B cell (primary cell): ENCODE measurements around the gene ULBP2.

ENCODE experiments used
- EZH2 ChIP-seq: IDR thresholded peaks from 2 replicates; pipeline ENCODE4 v1.6.1; 2012; ENCODE audit warnings: borderline replicate concordance, low read depth, mild to moderate bottlenecking, moderate library complexity, low read length; ENCODE audit not compliant: insufficient read depth, poor library complexity, severe bottlenecking
- TF ChIP-seq, protein P1 (sequence below): fragments of 200-600 bp; IDR thresholded peaks from one replicate; pipeline ENCODE4 v1.8.0; 2022; ENCODE audit warnings: antibody characterized with exemption, mild to moderate bottlenecking

- TF ChIP-seq, protein P1, sequence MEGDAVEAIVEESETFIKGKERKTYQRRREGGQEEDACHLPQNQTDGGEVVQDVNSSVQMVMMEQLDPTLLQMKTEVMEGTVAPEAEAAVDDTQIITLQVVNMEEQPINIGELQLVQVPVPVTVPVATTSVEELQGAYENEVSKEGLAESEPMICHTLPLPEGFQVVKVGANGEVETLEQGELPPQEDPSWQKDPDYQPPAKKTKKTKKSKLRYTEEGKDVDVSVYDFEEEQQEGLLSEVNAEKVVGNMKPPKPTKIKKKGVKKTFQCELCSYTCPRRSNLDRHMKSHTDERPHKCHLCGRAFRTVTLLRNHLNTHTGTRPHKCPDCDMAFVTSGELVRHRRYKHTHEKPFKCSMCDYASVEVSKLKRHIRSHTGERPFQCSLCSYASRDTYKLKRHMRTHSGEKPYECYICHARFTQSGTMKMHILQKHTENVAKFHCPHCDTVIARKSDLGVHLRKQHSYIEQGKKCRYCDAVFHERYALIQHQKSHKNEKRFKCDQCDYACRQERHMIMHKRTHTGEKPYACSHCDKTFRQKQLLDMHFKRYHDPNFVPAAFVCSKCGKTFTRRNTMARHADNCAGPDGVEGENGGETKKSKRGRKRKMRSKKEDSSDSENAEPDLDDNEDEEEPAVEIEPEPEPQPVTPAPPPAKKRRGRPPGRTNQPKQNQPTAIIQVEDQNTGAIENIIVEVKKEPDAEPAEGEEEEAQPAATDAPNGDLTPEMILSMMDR: no peak
- TF ChIP-seq EZH2: no peak
These were observed 46.9 kb downstream of the ULBP2 start for GRCh38 chr6:149988550-149989346.
